K562 (cell line): ENCODE results near the gene BEST4. TPM values are rescaled to one million over a fixed set of nuclear protein-coding genes. Genes with fewer than 3 reads are reported as not detected.

ENCODE experiments used
- ADNP ChIP-seq: fragments of 200-800 bp; sonication (Bioruptor generic); IDR thresholded peaks from 2 replicates; pipeline ENCODE4 v1.6.1; 2016; ENCODE audit warnings: missing genetic modification characterization, missing compliant biosample characterization
- ATF4 ChIP-seq: fragments of 450-650 bp; formaldehyde crosslinking; IDR thresholded peaks from 2 replicates; pipeline ENCODE4 v1.4.0; 2022; ENCODE audit warnings: mild to moderate bottlenecking, moderate library complexity
- BDP1 ChIP-seq: IDR thresholded peaks from 3 replicates; pipeline ENCODE4 v1.6.1; 2011; ENCODE audit not compliant: insufficient read length, insufficient read depth
- CAMTA2 ChIP-seq: fragments of 250-450 bp; sonication (Bioruptor Pico); conservative IDR thresholded peaks from 2 replicates; pipeline ENCODE4 v1.5.1; 2022
- CHD2 ChIP-seq: IDR thresholded peaks from 2 replicates; pipeline ENCODE4 v1.6.1; 2011; ENCODE audit warnings: low read depth, low read length
- HNRNPUL1 ChIP-seq: fragments of 200-400 bp; formaldehyde crosslinking; IDR thresholded peaks from 2 replicates; pipeline ENCODE4 v1.6.1; 2017; ENCODE audit warnings: low read length
- KDM5B ChIP-seq: fragments of 200-600 bp; sonication (generic); IDR thresholded peaks from 2 replicates; pipeline ENCODE4 v1.6.1; 2012; ENCODE audit warnings: low read depth, mild to moderate bottlenecking, moderate library complexity, low read length, control low read depth, inconsistent platforms; ENCODE audit not compliant: insufficient replicate concordance
- MIER1 ChIP-seq: fragments of 450-650 bp; IDR thresholded peaks from 2 replicates; pipeline ENCODE4 v1.6.1; 2016; ENCODE audit warnings: antibody characterized with exemption, mild to moderate bottlenecking, low read depth
- RREB1 ChIP-seq: fragments of 250-450 bp; sonication (Bioruptor Pico); IDR thresholded peaks from 2 replicates; pipeline ENCODE4 v1.4.0; 2020
- TRIM24 ChIP-seq, 2 experiments: fragments of 450-650 bp; IDR thresholded peaks; 2 replicates each; pipeline ENCODE4 v1.6.1; 2016
- ZNF175 ChIP-seq: fragments of 200-800 bp; sonication (Bioruptor generic); IDR thresholded peaks from 2 replicates; pipeline ENCODE4 v1.6.1; 2016; ENCODE audit warnings: low read depth, mild to moderate bottlenecking, missing genetic modification characterization, missing compliant biosample characterization
- ZNF23 ChIP-seq: fragments of 250-450 bp; sonication (Bioruptor Pico); IDR thresholded peaks from 2 replicates; pipeline ENCODE4 v1.4.0; 2020; ENCODE audit warnings: mild to moderate bottlenecking
- ZNF24 ChIP-seq: fragments of 450-650 bp; IDR thresholded peaks from 2 replicates; pipeline ENCODE4 v1.6.1; 2016
- ZNF717 ChIP-seq: fragments of 250-450 bp; sonication (Bioruptor Pico); IDR thresholded peaks from 2 replicates; pipeline ENCODE4 v1.5.0; 2021
- ZNF740 ChIP-seq, 3 experiments: fragments of 200-800 bp in 1 of 3; sonication (Bioruptor generic) in 1 of 3; sonication (generic) in 1 of 3; formaldehyde crosslinking in 1 of 3; IDR thresholded peaks; 2 replicates each; pipeline versions ENCODE4 v1.6.1 to v1.8.0; 2016 to 2022; ENCODE audit warnings: mild to moderate bottlenecking in 2 of 3, missing compliant biosample characterization in 2 of 3, missing genetic modification characterization in 2 of 3, missing genetic modification reagents in 1 of 3
- ZNF778 ChIP-seq: fragments of 450-650 bp; formaldehyde crosslinking; IDR thresholded peaks from 2 replicates; pipeline ENCODE4 v1.4.0; 2020; ENCODE audit warnings: mild to moderate bottlenecking, moderate library complexity
- ZSCAN32 ChIP-seq: fragments of 450-650 bp; formaldehyde crosslinking; IDR thresholded peaks from 2 replicates; pipeline ENCODE4 v1.4.0; 2020; ENCODE audit warnings: mild to moderate bottlenecking, moderate library complexity
- polyA plus RNA-seq, 8 experiments: library from polyadenylated mRNA; depleted of rRNA in 4 of 8; stranded (reverse) in 5 of 8; unstranded in 3 of 8; fragments of >200 nt; fragmentation: Nextera tagmentation in 2 of 8; fragmentation: Illumina TruSeq in 1 of 8; extraction: Ambion mirVana in 2 of 8; extraction: Trizol in 1 of 8; gene quantifications; 2 replicates each; pipeline versions ENCODE4 v1.2.1 to v1.2.3, GENCODE V29; 2011 to 2014; ENCODE audit warnings: inconsistent platforms in 1 of 8, missing spikeins in 1 of 8
- total RNA-seq, 7 experiments: library from RNA; depleted of rRNA in 6 of 7; stranded (reverse); fragments of >200 nt in 6 of 7; fragmentation: Illumina TruSeq in 2 of 7; extraction: Trizol in 2 of 7; gene quantifications; 2 replicates each; pipeline versions ENCODE4 v1.2.1 to v1.2.3, GENCODE V29; 2011 to 2021; ENCODE audit warnings: low replicate concordance in 1 of 7
- TF ChIP-seq, protein P1 (sequence below): sonication (generic); formaldehyde crosslinking; IDR thresholded peaks from 2 replicates; pipeline ENCODE4 v1.8.0; 2022; ENCODE audit warnings: missing genetic modification reagents, mild to moderate bottlenecking, borderline replicate concordance

The BEST4 gene
- total and polyA plus RNA-seq, 9 of the 15 experiments (the other 6 are each of a cell fraction or from before 2014, with no cell fraction given): 0.07 to 0.11 TPM; not detected in 7

DNA sequence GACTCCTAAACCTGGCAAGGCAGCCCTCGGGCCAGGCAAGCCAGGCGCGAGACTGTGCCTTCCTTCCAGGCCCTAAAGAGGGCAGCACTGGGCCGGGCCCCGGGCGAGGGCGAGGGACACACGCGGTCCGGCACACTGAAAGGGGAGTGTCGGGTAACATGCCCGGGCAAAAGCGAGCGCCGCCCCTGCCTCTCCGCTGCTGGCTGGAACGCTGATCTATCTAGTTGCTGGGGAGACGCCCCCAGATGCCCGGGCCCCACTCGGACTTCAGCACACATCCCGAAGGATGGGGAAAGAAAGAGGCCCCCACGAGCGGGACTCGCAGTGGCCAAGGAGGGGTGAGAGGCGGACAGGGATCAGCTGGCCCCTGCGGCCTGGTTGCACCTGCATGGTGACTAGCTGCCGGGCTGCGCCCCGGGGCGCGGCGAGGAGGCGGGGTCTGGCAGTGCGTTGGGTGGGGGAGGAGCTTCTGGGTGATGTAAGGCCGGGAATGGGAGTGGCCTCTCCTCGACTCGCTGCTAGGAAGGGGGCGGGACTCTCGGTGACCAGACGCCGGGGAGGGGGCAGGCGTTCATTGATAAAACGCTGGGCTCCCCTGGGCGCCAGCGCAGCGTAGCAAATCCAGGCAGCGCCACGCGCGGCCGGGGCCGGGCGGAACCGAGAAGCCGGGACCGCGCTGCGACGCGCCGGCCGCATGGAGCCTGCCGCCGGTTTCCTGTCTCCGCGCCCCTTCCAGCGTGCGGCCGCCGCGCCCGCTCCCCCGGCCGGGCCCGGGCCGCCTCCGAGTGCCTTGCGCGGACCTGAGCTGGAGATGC is 12.0 kb upstream of the BEST4 start, which contains the start of gene PLK3 (continued):
- TF ChIP-seq ZNF740 (CRISPR knock-in tag; IDR thresholded peaks at IDR 0.05) (no peak), ZNF740 (tag; IDR thresholded peaks at IDR 0.05) (no peak), CAMTA2 (CRISPR knock-in tag) (no peak), RREB1 (peak; percentile 89), KDM5B (peak; percentile 86), CHD2 (no peak; the same call in 1 of the 2 replicates), HNRNPUL1 (no peak), ZNF175 (CRISPR knock-in tag) (peak; percentile 70), ZNF24 (no peak), ZSCAN32 (CRISPR knock-in tag) (no peak), MIER1 (no peak), ZNF778 (CRISPR knock-in tag) (no peak), ZNF717 (CRISPR knock-in tag) (no peak), ATF4 (peak; percentile 63; the same call in 1 of the 2 replicates), ADNP (tag) (no peak), BDP1 (no peak), ZNF23 (CRISPR knock-in tag) (no peak), TRIM24 (IDR thresholded peaks at IDR 0.05) (peak in 1 of 2 experiments; percentile 38; a peak in 1 of 4 replicates)
- TF ChIP-seq, protein P1, sequence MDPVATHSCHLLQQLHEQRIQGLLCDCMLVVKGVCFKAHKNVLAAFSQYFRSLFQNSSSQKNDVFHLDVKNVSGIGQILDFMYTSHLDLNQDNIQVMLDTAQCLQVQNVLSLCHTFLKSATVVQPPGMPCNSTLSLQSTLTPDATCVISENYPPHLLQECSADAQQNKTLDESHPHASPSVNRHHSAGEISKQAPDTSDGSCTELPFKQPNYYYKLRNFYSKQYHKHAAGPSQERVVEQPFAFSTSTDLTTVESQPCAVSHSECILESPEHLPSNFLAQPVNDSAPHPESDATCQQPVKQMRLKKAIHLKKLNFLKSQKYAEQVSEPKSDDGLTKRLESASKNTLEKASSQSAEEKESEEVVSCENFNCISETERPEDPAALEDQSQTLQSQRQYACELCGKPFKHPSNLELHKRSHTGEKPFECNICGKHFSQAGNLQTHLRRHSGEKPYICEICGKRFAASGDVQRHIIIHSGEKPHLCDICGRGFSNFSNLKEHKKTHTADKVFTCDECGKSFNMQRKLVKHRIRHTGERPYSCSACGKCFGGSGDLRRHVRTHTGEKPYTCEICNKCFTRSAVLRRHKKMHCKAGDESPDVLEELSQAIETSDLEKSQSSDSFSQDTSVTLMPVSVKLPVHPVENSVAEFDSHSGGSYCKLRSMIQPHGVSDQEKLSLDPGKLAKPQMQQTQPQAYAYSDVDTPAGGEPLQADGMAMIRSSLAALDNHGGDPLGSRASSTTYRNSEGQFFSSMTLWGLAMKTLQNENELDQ: no peak
